Stimulated activated CD4-positive, alpha-beta T cell treated with anti-CD3 and anti-CD28 coated beads, Interleukin-12 subunit alpha, Interleukin-12 subunit beta, amount 100 ng/mL, for 48 hours (primary cell): ENCODE results near the gene SNRNP70.
"Not testable (repeated sequence)": the region's sequence is repeated elsewhere in the genome, so short reads cannot be mapped to it uniquely, and the experiment has no call there.

Experiments used
- DNase-seq, 3 donors: peaks; one replicate each; pipeline ENCODE4 v3.0.0-alpha.2; 2020; ENCODE audit warnings: low read depth in 2 of 3, low spot score in 1 of 3

The SNRNP70 gene

GRCh38 chr19:49064029-49064629, 21.1 kb upstream of the SNRNP70 start:
- DNase-seq = no peak

DNA sequence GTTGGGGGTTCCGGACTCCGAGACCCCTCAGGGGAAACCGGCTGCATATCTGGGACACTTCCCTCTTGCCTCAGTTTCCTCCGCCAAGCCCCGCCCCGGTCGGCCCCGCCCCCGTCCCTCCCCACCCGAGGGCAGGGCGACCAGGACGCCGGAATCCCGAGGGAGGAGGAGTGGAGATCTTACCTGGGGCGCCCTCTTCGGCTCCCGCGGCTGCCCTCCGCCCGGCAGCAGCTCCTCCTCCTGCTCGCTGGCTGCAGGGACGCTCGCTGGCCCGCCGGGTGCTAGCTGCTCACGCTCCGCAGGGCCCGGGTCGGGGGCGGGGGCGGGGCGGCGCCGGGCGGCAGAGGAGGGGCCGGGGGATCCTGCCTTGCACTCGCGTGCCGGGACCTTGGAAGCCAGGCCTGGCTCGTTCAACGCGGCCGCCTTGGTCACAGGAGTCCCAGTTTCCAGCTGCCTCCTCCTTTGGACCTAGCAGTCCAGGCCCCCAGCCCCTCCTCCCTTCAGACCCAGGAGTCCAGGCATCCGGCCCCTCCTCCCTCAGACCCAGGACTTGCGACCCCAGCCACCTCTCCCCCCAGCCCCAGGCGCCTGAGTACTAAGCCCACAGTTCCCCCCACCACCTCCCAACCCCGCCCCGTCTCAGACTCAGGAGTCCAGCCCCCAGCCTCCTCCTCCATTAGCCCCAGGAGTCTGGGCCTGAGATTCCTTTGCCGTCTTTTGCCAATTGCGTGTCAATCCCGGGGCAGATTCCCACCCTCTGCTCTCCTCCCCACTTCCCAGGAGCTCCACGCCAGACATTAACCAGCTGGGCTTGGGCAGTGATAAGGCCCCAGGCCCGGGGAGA, 20.3 kb upstream of the SNRNP70 start, which contains the start of gene NTF4:
Gene NTF4 (minus strand): TSS at position 51 of the 844 bp plus-strand sequence. CDS start 2,821 bp downstream, outside the sequence.
- no peak for DNase-seq

DNA sequence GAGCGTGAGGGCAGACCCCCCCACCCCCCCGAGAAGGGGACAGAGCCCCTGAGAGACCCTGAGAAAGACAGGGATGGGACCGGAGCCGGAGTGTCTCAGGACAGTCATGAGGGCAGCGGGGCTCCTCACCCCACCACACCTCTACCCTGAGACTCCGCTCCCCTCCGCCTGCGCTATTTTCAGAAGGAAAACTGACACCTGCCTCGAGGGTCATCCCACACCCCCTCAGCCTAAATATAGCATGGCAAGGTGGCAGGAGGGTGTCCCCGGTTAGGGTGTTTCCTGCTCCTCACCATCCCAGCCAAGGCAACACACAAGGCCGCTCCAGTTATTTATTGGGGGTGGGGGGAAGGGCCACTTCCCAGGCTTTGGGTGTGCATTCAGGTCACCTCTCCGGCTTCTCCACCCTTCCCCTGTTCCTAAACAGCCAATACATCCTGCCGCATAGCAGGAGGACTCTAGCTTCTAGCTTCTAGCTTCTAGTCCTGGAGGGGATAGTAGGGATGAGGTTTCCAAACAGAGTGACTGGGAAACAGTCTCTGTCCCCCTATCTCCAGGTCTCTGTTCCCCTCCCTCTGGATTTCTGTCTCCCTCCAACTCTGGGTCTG, 19.2 kb upstream of the SNRNP70 start:
- no peak for DNase-seq

DNA sequence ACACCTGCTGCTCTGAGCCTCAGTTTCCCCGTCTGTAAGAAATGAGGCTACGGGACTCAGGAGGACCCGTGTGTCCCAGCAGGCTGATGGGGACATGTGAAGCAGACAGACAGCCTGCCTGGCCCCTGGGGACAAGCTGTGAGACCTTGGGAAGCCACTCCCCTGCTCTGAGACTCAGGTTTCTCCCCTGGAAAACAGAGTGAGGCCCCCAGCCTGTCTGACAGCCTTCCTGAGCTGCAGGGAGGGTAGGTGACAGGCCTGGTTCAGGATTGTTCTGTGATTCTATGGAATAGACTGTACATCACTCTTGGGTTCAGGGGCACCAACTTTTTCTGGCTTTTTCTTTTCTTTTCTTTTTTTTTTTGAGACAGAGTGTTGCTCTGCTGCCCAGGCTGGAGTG, 17.7 kb upstream of the SNRNP70 start:
- DNase-seq = no peak

DNA sequence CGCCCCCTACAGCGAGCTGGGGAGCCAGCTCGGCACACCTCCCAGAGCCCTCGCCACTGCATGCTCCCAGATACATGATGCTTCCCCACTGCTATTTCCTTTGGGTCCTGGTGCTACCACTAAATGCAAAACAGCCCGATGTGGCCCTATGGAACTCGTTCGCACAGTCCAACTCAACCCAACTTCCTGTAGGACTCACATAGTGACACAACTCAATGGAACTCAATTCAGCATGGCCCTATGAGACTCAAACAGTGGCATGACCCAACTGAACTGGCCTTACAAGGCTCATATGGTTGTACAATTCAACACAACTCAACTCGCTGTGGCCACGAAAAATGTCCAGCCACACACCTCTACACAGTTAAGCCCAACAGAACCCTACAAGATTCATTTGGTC, 16.2 kb upstream of the SNRNP70 start:
- DNase-seq = no peak

- DNase-seq = no peak
Observed at GRCh38 chr19:49070416-49070815, 14.8 kb upstream of the SNRNP70 start.

GRCh38 chr19:49071860-49072547, 13.2 kb upstream of the SNRNP70 start:
- no peak for DNase-seq

DNA sequence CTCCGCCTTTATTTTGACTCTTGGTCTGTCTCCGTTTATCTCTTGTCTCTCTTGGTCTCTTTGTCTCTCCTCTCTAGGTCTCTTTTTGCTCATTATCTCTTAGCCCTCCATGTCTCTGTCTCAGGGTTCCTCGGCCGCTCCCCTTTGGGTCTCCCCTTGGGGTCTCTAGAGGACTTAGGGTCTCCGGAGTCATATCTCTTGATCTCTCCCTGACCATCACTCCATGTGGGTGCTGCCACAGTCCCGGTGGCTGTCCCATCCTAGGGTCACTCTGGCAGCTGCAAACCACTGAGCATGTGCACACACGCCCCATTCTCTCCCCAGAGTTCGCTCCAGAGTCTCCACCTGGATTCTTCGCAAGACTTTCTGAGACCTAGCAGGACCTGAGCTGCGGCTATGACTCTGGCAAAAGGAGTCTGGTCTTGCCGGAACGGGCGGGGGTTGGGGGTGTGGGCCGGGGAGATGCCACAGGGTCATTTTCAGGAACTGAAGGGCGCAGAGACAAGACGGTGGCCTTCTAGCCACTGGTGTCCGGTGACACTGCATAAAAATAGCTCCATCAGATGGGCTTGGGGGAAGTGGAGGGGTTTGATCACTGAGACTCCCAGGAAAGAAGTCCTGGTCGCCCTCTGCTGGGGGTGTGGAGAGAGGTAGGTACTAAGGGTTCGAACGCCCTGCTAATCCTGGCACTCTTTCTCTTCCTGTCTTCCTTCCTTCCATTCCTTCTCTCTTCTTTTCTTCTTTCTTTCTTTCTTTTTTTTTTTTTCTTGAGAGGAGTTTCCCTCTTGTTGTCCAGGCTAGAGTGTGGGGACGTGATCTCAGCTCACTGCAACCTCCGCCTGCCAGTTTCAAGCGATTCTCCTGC, 11.5 kb upstream of the SNRNP70 start:
- DNase-seq = no peak

DNA sequence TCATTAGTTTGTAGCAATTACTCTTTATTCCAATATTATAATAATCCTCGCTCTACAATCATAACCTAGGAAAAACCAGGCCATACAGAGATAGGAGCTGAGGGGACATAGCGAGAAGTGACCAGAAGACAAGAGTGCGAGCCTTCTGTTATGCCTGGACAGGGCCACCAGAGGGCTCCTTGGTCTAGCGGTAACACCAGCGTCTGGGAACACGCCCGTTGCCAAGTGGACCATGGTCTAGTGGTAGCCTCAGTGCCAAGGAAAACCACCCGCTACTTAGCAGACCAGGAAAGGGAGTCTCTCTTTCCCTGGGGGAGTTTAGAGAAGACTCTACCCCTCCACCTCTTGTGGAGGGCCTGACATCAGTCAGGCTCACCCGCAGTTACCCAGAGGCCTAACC, 10.4 kb upstream of the SNRNP70 start:
- DNase-seq = not testable (repeated sequence)

DNA sequence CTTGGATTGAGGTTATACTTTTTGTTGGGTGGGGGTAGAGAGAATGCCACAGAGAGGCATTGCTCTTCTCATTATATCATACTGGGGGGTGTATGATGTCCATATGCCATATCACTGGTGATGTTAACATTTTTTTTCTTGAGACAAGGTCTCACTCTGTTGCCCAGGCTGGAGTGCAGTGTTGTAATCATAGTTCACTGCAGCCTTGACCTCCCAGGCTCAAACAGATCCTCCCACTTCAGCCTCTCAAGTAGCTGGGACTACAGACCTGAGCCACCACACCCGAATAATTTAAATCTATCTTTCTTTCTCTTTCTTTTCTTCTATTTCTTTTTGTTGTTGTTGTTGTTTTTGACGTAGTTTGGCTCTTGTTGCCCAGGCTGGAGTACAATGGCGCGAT, 4.9 kb upstream of the SNRNP70 start:
- DNase-seq = no peak

DNA sequence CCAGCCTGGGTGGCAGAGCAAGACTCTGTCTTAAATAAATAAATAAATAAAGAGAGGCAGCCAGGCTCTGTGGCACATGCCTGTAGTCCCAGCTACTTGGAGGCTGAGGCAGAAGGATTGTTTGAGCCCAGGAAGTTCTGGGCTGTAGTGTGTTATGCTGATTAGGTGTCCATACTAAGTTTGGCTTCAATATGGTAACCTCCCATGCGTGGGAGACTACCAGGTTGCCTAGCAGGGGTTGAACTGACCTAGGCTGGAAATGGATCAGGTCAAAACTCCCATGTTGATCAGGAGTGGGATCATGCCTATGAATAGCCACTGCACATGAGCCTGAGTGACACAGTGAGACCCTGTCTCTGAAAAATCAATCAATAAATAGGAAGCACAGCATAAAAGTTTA, 4.0 kb upstream of the SNRNP70 start:
- no peak for DNase-seq

DNA sequence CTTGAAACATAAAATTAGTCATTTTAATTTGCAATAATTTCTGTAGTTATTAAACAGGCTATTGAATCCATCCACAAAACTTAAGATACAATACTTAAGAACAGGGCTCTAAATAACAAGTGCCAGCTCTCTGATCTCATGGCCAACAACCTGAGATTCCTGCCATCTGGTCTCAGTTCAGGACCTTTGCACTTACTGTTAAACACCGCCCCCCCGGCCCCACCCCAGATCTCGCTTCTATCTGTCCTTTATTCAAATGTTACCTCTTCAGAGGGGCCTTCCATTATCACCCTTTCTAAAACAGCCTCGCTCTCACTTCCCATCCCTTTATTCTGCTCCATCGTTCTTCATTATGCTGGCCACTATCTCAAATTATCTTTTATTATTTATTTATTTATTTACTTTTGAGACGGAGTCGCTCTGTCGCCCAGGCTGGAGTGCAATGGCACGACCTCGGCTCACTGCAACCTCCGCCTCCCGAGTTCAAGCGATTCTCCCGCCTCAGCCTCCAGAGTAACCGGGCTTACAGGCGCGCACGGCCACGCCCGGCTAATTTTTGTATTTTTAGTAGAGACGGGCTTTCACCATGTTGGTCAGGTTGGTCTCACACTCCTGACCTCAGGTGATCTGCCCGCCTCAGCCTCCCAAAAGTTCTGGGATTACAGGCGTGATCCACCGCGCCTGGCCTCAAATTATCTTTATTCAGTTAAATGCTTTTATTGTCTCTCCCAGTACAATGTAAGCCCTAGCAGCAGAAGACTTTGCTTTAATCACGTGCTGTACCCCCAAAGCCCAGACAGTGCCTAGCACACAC, 838 bp upstream of the SNRNP70 start:
- DNase-seq = no peak

- DNase-seq = no peak
Observed at GRCh38 chr19:49085868-49086232, 599 bp downstream of the SNRNP70 start.

DNA sequence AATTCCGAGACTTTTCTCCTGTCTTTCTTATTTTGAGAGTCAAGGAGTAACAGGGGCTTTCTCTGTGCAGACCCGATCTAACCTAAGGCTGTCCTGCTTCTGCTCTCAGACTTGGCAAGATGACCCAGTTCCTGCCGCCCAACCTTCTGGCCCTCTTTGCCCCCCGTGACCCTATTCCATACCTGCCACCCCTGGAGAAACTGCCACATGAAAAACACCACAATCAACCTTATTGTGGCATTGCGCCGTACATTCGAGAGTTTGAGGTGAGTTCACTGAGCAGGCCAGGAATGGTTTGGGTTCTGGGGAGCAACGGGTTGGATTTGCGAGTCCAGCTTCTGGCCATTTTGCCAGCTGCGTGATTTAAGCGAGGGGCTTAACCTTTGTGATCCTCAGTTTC, 1.0 kb downstream of the SNRNP70 start:
- DNase-seq = no peak

DNA sequence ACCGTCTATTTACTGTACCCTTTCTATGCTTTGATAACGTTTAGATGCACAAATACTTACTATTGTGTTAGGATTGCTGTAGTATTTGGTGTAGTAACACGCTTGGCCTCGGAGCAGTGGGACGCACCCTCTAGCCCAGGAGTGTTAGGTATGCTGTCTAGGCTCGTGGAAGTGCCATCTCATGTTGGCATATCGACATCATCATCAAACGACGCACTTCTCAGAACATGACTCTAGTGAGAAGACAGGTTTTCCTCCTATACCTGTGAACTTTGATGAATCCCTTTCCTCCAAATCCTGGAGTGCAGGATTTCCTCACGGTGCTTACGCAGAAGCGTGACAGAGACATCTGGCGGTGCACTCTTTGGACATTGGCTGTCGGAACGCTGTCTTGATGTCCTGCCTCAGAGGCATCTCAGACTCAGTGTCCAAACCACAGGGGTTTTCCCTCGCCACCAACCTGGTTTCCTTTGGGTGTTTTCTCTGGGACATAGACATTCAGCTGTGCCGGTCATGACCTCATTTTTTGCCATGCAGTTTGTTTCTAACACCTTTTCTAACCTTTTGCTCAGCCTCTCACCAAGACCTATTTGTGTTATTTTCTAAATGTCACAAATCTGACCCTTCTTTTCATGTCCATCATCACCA, 6.3 kb downstream of the SNRNP70 start:
- DNase-seq = no peak

- DNase-seq = no peak
Observed at GRCh38 chr19:49092686-49093085, 7.4 kb downstream of the SNRNP70 start.

GRCh38 chr19:49094505-49095482, 9.5 kb downstream of the SNRNP70 start:
- no peak for DNase-seq
